K562 (cell line): ENCODE data around the gene GFOD1. TPM values are rescaled to one million over a fixed set of nuclear protein-coding genes. Genes with fewer than 3 reads are reported as not detected.
A peak's percentile ranks its signal among the peaks of the same experiment; 100 is the strongest.

Experiments
- ERF ChIP-seq: fragments of 450-650 bp; formaldehyde crosslinking; IDR thresholded peaks from 2 replicates; pipeline ENCODE4 v1.4.0; 2020; ENCODE audit warnings: mild to moderate bottlenecking, mixed read lengths
- MXI1 ChIP-seq: IDR thresholded peaks from 2 replicates; pipeline ENCODE4 v1.6.1; 2011; ENCODE audit warnings: low read depth, mild to moderate bottlenecking, improper control_type of control experiment, low read length
- SAFB2 ChIP-seq: fragments of 200-400 bp; formaldehyde crosslinking; IDR thresholded peaks from 2 replicates; pipeline ENCODE4 v1.6.1; 2018; ENCODE audit warnings: borderline replicate concordance, low read length, low read depth, moderate library complexity; ENCODE audit not compliant: severe bottlenecking
- polyA plus RNA-seq, 8 experiments: library from polyadenylated mRNA; depleted of rRNA in 4 of 8; stranded (reverse) in 5 of 8; unstranded in 3 of 8; fragments of >200 nt; fragmentation: Nextera tagmentation in 2 of 8; fragmentation: Illumina TruSeq in 1 of 8; extraction: Ambion mirVana in 2 of 8; extraction: Trizol in 1 of 8; gene quantifications; 2 replicates each; pipeline versions ENCODE4 v1.2.1 to v1.2.3, GENCODE V29; 2011 to 2014; ENCODE audit warnings: inconsistent platforms in 1 of 8, missing spikeins in 1 of 8
- total RNA-seq, 7 experiments: library from RNA; depleted of rRNA in 6 of 7; stranded (reverse); fragments of >200 nt in 6 of 7; fragmentation: Illumina TruSeq in 2 of 7; extraction: Trizol in 2 of 7; gene quantifications; 2 replicates each; pipeline versions ENCODE4 v1.2.1 to v1.2.3, GENCODE V29; 2011 to 2021; ENCODE audit warnings: low replicate concordance in 1 of 7
- TF ChIP-seq, protein P1 (sequence below), 2 experiments: fragments of 450-650 bp; formaldehyde crosslinking in 1 of 2; IDR thresholded peaks; 2 replicates each; pipeline versions ENCODE4 v1.4.0 to v1.6.1; 2014 to 2020; ENCODE audit warnings: mild to moderate bottlenecking in 2 of 2, borderline replicate concordance in 1 of 2, low read depth in 1 of 2
- TF ChIP-seq, protein P2 (sequence below), 2 experiments: fragments of 450-650 bp; conservative IDR thresholded peaks; 2 replicates each; pipeline ENCODE4 v1.6.1; 2017; ENCODE audit warnings: mild to moderate bottlenecking in 2 of 2, moderate library complexity in 2 of 2
- TF ChIP-seq, protein P3 (sequence below): fragments of 250-450 bp; sonication (Bioruptor Pico); IDR thresholded peaks from 2 replicates; pipeline ENCODE4 v1.8.0; 2022; ENCODE audit warnings: inconsistent platforms

Gene GFOD1
- total and polyA plus RNA-seq, 9 of the 15 experiments (the other 6 are each of a cell fraction or from before 2014, with no cell fraction given) = 3.8 to 12.0 (median 8.2) TPM

DNA sequence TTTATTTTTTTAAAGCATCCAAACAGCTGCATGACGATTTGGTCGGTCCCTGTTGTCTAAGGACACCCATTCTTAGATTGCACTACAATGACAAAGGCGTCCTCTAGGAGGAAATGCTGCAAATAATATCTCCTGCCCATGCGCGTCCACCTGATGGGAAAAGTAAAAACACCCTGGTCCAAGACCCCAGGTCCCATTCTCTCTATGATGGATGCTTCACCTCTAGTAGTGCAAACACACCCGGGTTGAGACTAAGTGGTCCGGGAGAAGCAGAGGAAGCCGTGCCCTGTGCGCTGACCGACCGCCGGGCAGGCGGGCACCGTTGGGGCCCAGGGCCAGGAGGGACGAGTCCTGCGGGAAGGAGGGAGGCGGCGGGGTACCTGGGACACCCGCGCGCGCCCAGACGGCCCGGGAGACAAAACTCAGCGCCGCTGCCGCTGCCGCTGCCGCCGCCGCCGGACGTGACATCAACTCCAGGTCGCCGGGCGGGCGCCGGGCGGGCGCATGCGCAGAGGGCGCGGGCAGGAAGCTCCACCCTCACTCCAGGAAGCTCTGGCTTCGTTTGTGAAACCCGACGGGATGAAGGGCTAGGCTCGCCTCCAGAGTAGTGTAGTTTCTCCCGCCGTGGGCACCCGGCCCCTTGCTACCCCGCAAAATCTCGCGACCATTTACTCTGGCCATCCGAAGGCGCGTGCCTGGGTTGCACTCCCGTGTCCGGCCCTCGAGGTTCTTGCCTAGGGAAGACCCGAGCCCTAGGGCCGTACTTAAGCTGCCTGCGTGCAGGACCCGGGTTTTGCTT is 159.1 kb downstream of the GFOD1 start, which contains the start of gene TBC1D7 (continued):
- TF ChIP-seq, protein P1, sequence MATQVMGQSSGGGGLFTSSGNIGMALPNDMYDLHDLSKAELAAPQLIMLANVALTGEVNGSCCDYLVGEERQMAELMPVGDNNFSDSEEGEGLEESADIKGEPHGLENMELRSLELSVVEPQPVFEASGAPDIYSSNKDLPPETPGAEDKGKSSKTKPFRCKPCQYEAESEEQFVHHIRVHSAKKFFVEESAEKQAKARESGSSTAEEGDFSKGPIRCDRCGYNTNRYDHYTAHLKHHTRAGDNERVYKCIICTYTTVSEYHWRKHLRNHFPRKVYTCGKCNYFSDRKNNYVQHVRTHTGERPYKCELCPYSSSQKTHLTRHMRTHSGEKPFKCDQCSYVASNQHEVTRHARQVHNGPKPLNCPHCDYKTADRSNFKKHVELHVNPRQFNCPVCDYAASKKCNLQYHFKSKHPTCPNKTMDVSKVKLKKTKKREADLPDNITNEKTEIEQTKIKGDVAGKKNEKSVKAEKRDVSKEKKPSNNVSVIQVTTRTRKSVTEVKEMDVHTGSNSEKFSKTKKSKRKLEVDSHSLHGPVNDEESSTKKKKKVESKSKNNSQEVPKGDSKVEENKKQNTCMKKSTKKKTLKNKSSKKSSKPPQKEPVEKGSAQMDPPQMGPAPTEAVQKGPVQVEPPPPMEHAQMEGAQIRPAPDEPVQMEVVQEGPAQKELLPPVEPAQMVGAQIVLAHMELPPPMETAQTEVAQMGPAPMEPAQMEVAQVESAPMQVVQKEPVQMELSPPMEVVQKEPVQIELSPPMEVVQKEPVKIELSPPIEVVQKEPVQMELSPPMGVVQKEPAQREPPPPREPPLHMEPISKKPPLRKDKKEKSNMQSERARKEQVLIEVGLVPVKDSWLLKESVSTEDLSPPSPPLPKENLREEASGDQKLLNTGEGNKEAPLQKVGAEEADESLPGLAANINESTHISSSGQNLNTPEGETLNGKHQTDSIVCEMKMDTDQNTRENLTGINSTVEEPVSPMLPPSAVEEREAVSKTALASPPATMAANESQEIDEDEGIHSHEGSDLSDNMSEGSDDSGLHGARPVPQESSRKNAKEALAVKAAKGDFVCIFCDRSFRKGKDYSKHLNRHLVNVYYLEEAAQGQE (IDR thresholded peaks at IDR 0.05; ENCODE audit: borderline replicate concordance) = peak; percentile 20; the same call in 1 of the 2 replicates
- TF ChIP-seq, protein P1 (CRISPR knock-in tag; IDR thresholded peaks at IDR 0.05; ENCODE audit: low read depth) = no peak; the same call in 1 of the 2 replicates
- TF ChIP-seq, protein P2, sequence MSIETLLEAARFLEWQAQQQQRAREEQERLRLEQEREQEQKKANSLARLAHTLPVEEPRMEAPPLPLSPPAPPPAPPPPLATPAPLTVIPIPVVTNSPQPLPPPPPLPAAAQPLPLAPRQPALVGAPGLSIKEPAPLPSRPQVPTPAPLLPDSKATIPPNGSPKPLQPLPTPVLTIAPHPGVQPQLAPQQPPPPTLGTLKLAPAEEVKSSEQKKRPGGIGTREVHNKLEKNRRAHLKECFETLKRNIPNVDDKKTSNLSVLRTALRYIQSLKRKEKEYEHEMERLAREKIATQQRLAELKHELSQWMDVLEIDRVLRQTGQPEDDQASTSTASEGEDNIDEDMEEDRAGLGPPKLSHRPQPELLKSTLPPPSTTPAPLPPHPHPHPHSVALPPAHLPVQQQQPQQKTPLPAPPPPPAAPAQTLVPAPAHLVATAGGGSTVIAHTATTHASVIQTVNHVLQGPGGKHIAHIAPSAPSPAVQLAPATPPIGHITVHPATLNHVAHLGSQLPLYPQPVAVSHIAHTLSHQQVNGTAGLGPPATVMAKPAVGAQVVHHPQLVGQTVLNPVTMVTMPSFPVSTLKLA (conservative IDR thresholded peaks at IDR 0.05) = peak; percentile 32 to 70; a peak in 2 of 4 replicates
- TF ChIP-seq MXI1 = no peak
- no peak for TF ChIP-seq SAFB2
- TF ChIP-seq, protein P3, sequence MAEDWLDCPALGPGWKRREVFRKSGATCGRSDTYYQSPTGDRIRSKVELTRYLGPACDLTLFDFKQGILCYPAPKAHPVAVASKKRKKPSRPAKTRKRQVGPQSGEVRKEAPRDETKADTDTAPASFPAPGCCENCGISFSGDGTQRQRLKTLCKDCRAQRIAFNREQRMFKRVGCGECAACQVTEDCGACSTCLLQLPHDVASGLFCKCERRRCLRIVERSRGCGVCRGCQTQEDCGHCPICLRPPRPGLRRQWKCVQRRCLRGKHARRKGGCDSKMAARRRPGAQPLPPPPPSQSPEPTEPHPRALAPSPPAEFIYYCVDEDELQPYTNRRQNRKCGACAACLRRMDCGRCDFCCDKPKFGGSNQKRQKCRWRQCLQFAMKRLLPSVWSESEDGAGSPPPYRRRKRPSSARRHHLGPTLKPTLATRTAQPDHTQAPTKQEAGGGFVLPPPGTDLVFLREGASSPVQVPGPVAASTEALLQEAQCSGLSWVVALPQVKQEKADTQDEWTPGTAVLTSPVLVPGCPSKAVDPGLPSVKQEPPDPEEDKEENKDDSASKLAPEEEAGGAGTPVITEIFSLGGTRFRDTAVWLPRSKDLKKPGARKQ (CRISPR knock-in tag) = no peak
- TF ChIP-seq ERF (CRISPR knock-in tag) = no peak
- TF ChIP-seq, all 486 proteins: peak for 130
